HepG2 (cell line): Measurements from ENCODE around the gene C1QTNF1. TPM values are rescaled to one million over a fixed set of nuclear protein-coding genes. Genes with fewer than 3 reads are reported as not detected.
A peak's percentile ranks its signal among the peaks of the same experiment; 100 is the strongest.

Experiments used
- ATAC-seq: fragments of 200-7000 bp; cut with Tn5 transposase; 3 replicates; pipeline ENCODE4 v1.9.1; 2020; ENCODE audit warnings: mild to moderate bottlenecking, moderate library complexity
- BruUV-seq: library from RNA; stranded (reverse); fragments of 400-500 nt; replicated peaks from 2 replicates; lab custom pipeline; 2021; lab: Mats Ljungman, UMichigan
- CTCF ChIA-PET: fragments of 300-600 bp; formaldehyde crosslinking; extraction: SDS; loops from one replicate; lab custom pipeline; 2021; ENCODE audit warnings: low total read pairs, inconsistent platforms, low intra/inter-chr PET ratio; lab: Yijun Ruan, JAX
- POLR2A ChIA-PET: fragments of 350-600 bp; sonication (Branson Sonifier 250); formaldehyde crosslinking; loops from one replicate; lab custom pipeline; 2020; ENCODE audit warnings: antibody characterized with exemption, inconsistent platforms; lab: Yijun Ruan, JAX
- DNase-seq: peaks from one replicate; pipeline ENCODE4 v3.0.0-alpha.2; 2015; ENCODE audit warnings: low spot score
- FAIRE-seq: peaks from 3 replicates; lab custom pipeline; 2011; peaks lifted over from hg19 to GRCh38; lab: Jason Lieb, UNC
- H2AFZ ChIP-seq: one replicate; pipeline ENCODE4 v1.6.1; 2011; ENCODE audit warnings: low read length, inconsistent platforms
- H3K27ac ChIP-seq: fragments of 300-600 bp; 3 replicates; pipeline ENCODE4 v1.8.0; 2011; ENCODE audit warnings: mixed run types, mild to moderate bottlenecking, mixed read lengths, low read length, inconsistent platforms; ENCODE audit not compliant: insufficient read depth; ENCODE audit errors: extremely low read length
- H3K27me3 ChIP-seq, 2 experiments: fragments of 200-600 bp in 1 of 2; 2 replicates in 1 of 2; 3 replicates in 1 of 2; pipeline versions ENCODE4 v1.6.0 to v1.8.0; 2011; ENCODE audit warnings: low read length in 2 of 2, mild to moderate bottlenecking in 2 of 2, moderate library complexity in 2 of 2, inconsistent platforms in 1 of 2; ENCODE audit not compliant: insufficient read depth in 2 of 2, control insufficient read depth in 1 of 2
- H3K36me3 ChIP-seq, 2 experiments: fragments of 200-600 bp in 1 of 2; replicated peaks in 1 of 2; 2 replicates in 1 of 2; 3 replicates in 1 of 2; pipeline versions ENCODE4 v1.5.1 to v1.8.0; 2011; ENCODE audit warnings: low read length in 2 of 2, inconsistent platforms in 1 of 2; ENCODE audit not compliant: insufficient read depth in 2 of 2, control insufficient read depth in 1 of 2
- H3K4me1 ChIP-seq: 2 replicates; pipeline ENCODE4 v1.5.1; 2012; ENCODE audit warnings: low read length, inconsistent platforms; ENCODE audit not compliant: insufficient read depth
- H3K4me2 ChIP-seq: 2 replicates; pipeline ENCODE4 v1.6.0; 2011; ENCODE audit warnings: low read depth, low read length, inconsistent platforms
- H3K4me3 ChIP-seq, 3 experiments: fragments of 200-600 bp in 1 of 3; sonication (generic), shearing (Covaris generic) in 1 of 3; replicated peaks in 1 of 3; 2 replicates each; pipeline ENCODE4 v1.5.1; 2011 to 2016; ENCODE audit warnings: low read length in 3 of 3, inconsistent platforms in 2 of 3, low read depth in 2 of 3, mild to moderate bottlenecking in 2 of 3, control low read depth in 1 of 3, mixed read lengths in 1 of 3; ENCODE audit not compliant: insufficient read depth in 1 of 3
- H3K79me2 ChIP-seq: one replicate; pipeline ENCODE4 v1.6.1; 2011; ENCODE audit warnings: low read length, inconsistent platforms; ENCODE audit not compliant: insufficient read depth
- H3K9ac ChIP-seq: 2 replicates; pipeline ENCODE4 v1.6.0; 2011; ENCODE audit warnings: mild to moderate bottlenecking, low read depth, low read length, inconsistent platforms; ENCODE audit not compliant: insufficient read depth
- H3K9me3 ChIP-seq: 2 replicates; pipeline ENCODE4 v1.5.1; 2012; ENCODE audit warnings: mild to moderate bottlenecking, low read length
- H4K20me1 ChIP-seq: 2 replicates; pipeline ENCODE4 v1.6.0; 2011; ENCODE audit warnings: inconsistent platforms, mild to moderate bottlenecking, low read length, moderate library complexity; ENCODE audit not compliant: insufficient read depth
- AGO2 ChIP-seq: fragments of 200-400 bp; formaldehyde crosslinking; optimal IDR thresholded peaks from 2 replicates; pipeline ENCODE3; 2017; ENCODE audit warnings: mild to moderate bottlenecking, low read depth, low read length, moderate library complexity
- AKAP8 ChIP-seq: sonication (generic); formaldehyde crosslinking; IDR thresholded peaks from 2 replicates; pipeline ENCODE4 v1.5.1; 2020; ENCODE audit warnings: mild to moderate bottlenecking, missing genetic modification reagents
- ELF1 ChIP-seq: sonication (generic); formaldehyde crosslinking; IDR thresholded peaks from 2 replicates; pipeline ENCODE4 v1.4.0; 2020; ENCODE audit warnings: missing genetic modification reagents
- FOXK1 ChIP-seq: sonication (generic); formaldehyde crosslinking; IDR thresholded peaks from 2 replicates; pipeline ENCODE4 v1.4.0; 2020; ENCODE audit warnings: low read depth, missing genetic modification reagents, borderline replicate concordance
- GABPB1 ChIP-seq: IDR thresholded peaks from 2 replicates; pipeline ENCODE4 v1.6.1; 2016; ENCODE audit warnings: mild to moderate bottlenecking, missing genetic modification reagents, moderate library complexity, missing compliant biosample characterization
- IRF1 ChIP-seq: sonication (generic); formaldehyde crosslinking; IDR thresholded peaks from 2 replicates; pipeline ENCODE4 v1.4.0; 2020; ENCODE audit warnings: low read depth, mild to moderate bottlenecking, missing genetic modification reagents
- KDM5A ChIP-seq: fragments of 200-600 bp; sonication (generic); IDR thresholded peaks from 2 replicates; pipeline ENCODE4 v1.7.0; 2018; ENCODE audit warnings: antibody characterized with exemption, mild to moderate bottlenecking, low read length, borderline replicate concordance
- KLF11 ChIP-seq: IDR thresholded peaks from 2 replicates; pipeline ENCODE4 v1.6.1; 2016; ENCODE audit warnings: missing compliant biosample characterization
- NCOA2 ChIP-seq: sonication (generic); formaldehyde crosslinking; IDR thresholded peaks from 2 replicates; pipeline ENCODE4 v1.8.0; 2022; ENCODE audit warnings: inconsistent platforms
- POLR2G ChIP-seq: fragments of 200-400 bp; formaldehyde crosslinking; IDR thresholded peaks from 2 replicates; pipeline ENCODE4 v1.6.1; 2018; ENCODE audit warnings: mild to moderate bottlenecking, low read depth, low read length, moderate library complexity
- RBAK ChIP-seq: sonication (generic); formaldehyde crosslinking; IDR thresholded peaks from 2 replicates; pipeline ENCODE4 v1.5.1; 2020; ENCODE audit warnings: mild to moderate bottlenecking, missing genetic modification reagents
- SIX4 ChIP-seq: sonication (generic); formaldehyde crosslinking; IDR thresholded peaks from 2 replicates; pipeline ENCODE4 v1.4.0; 2020; ENCODE audit warnings: missing genetic modification reagents
- YY1 ChIP-seq: IDR thresholded peaks from 2 replicates; pipeline ENCODE4 v1.6.1; 2011; ENCODE audit warnings: low read length, low read depth, moderate library complexity, mild to moderate bottlenecking; ENCODE audit not compliant: insufficient read depth, insufficient replicate concordance
- ZNF331 ChIP-seq: sonication (generic); formaldehyde crosslinking; IDR thresholded peaks from 2 replicates; pipeline ENCODE4 v1.4.0; 2020; ENCODE audit warnings: missing genetic modification reagents
- WGBS: methylation state at CpG from one replicate; pipeline ENCODE4 v1.1.6; 2017; ENCODE audit warnings: low lambda C conversion rate; 5-methylcytosine and 5-hydroxymethylcytosine counted together
- in situ Hi-C: cut with HindIII; loops from 2 replicates; pipeline ENCODE4 v1.10.0; 2017; ENCODE audit warnings: low pct_unique_long_range_greater_than_20kb; ENCODE audit not compliant: extremely low pct_ligation_motif_present
- intact Hi-C: fragments of 100-400 bp; cut with micrococcal nuclease; formaldehyde crosslinking; loops from one replicate; pipeline ENCODE4 v1.10.0; 2022; ENCODE audit not compliant: unreplicated experiment
- polyA plus RNA-seq, 8 experiments: library from polyadenylated mRNA; depleted of rRNA in 3 of 8; stranded (reverse) in 7 of 8; unstranded in 1 of 8; fragments of >200 nt; fragmentation: Illumina TruSeq in 4 of 8; extraction: Trizol in 4 of 8; gene quantifications; 2 replicates each; pipeline versions ENCODE4 v1.2.1 to v1.2.3, GENCODE V29; 2011 to 2016; ENCODE audit warnings: low read depth in 4 of 8, missing spikeins in 1 of 8, mixed read lengths in 1 of 8; ENCODE audit not compliant: insufficient read depth in 1 of 8
- total RNA-seq, 5 experiments: library from RNA; depleted of rRNA; stranded (reverse); fragments of >200 nt; fragmentation: Illumina TruSeq; extraction: Trizol; gene quantifications; 2 replicates each; pipeline ENCODE4 v1.2.3, GENCODE V29; 2016; ENCODE audit warnings: low read depth in 1 of 5

Gene C1QTNF1
- total and polyA plus RNA-seq, 2 of the 13 experiments (the other 11 are each of a cell fraction or from before 2014, with no cell fraction given) = 0.18 to 0.86 TPM

DNA sequence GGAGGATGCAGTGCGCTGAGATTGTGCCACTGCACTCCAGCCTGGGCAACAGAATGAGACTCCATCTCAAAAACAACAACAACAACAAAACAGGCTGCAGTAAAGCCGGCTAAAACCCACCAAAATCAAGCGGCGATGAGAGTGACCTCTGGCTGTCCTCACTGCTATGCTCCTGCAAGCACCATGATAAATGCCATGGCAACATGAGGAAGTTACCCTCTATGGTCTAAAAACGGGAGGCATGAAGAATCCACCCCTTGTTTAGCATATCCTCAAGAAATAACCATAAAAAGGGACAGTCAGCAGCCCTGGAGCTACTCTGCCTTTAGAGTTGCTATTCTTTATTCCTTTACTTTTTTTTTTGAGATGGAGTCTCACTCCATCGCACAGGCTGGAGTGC, 35.8 kb upstream of the C1QTNF1 start:
- no peak overlapping the region for H2AFZ ChIP-seq
- intact Hi-C loops = loop anchor here (5.0 kb wide), 1 partner anchor 39 kb away; no protein-coding TSS in a partner anchor
- no peaks in the 10 kb centered on the region for H4K20me1 ChIP-seq
- POLR2A ChIA-PET = interaction anchor here (1.9 to 2.0 kb wide), 2 partner anchors 16 to 39 kb away, joined by 6 to 11 read pairs; no protein-coding TSS in a partner anchor
- DNase-seq = no peak
- ATAC-seq = no peak
- H3K36me3 ChIP-seq = peaks cover 8 to 9% of the 10 kb centered on the region in 2 experiments
- WGBS = 86% methylated on average over 6 of the region's 6 CpGs
- H3K9me3 ChIP-seq = no peaks in the 10 kb centered on the region
- peaks cover 29% of the 10 kb centered on the region for H3K4me1 ChIP-seq
- H3K27me3 ChIP-seq = no peaks in the 10 kb centered on the region
- in situ Hi-C loops = no loop called here
- no TSS peak for BruUV-seq
- FAIRE-seq = no peak
- no peak overlapping the region for H3K4me3 ChIP-seq
- H3K4me2 ChIP-seq = no peak overlapping the region
- TF ChIP-seq SIX4 (CRISPR knock-in tag) = no peak
- TF ChIP-seq GABPB1 (CRISPR knock-in tag) = no peak
- TF ChIP-seq NCOA2 (CRISPR knock-in tag) = no peak
- no peak overlapping the region for H3K9ac ChIP-seq
- CTCF ChIA-PET = no interaction called here
- H3K27ac ChIP-seq = no peak overlapping the region
- H3K79me2 ChIP-seq = no peaks in the 10 kb centered on the region

DNA sequence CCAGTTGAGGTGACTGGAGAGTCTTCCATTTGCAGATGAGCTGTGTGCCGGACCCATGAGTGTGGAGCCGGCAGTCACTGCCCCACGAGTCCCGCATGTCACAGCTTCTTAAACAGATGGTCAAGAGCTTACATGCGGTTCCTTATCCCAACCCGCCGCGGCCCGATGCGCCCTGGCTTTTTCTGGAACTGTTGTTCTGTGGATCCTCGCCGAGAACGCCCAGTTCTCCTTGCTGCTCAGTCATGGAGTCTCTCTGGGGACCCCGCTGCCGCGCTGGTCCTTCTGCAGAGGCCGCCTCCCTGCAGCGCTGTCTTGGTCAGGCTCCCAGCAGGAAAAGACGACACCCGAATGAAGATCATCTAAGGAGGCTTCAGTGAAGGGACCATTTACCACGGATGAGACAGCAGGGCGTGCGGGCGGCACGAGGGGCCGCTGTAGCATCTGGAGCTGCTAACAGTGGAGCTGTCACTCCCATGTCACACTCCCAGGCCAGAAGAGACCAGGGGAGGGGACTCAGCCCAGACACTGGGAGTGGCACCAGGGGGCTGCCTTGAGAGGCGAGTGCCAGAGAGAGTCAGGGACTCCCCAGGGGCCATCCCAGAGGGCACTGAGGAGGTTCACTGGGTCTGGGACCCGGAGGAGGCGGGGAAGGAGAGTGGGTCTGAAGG, 33.5 kb upstream of the C1QTNF1 start:
- Histone ChIP-seq H2AFZ (no peak overlapping the region), H3K27ac (no peak overlapping the region), H3K27me3 (no peaks in the 10 kb centered on the region), H4K20me1 (no peaks in the 10 kb centered on the region), H3K36me3 (peaks cover 15 to 22% of the 10 kb centered on the region in 2 experiments), H3K4me2 (no peak overlapping the region), H3K9ac (no peak overlapping the region), H3K4me3 (no peak overlapping the region), H3K4me1 (peaks cover 21% of the 10 kb centered on the region), H3K9me3 (no peaks in the 10 kb centered on the region), H3K79me2 (no peaks in the 10 kb centered on the region)
- WGBS = 97% methylated on average over 29 of the region's 29 CpGs
- no peak for DNase-seq
- no peak for ATAC-seq
- no peak for FAIRE-seq
- POLR2A ChIA-PET = interaction anchor here (2.0 kb wide), 1 partner anchor 11 kb away, joined by 8 read pairs; the partner anchor contains the start of gene LGALS3BP
- BruUV-seq = no TSS peak
- CTCF ChIA-PET = no interaction called here
- intact Hi-C loops (no loop called here), in situ Hi-C loops (no loop called here)
- TF ChIP-seq ZNF331 = no peak
- peak; percentile 80 for TF ChIP-seq AGO2
- no peak for TF ChIP-seq FOXK1
- no peak for TF ChIP-seq KLF11 (CRISPR knock-in tag)
- TF ChIP-seq AKAP8 (CRISPR knock-in tag) = 0 out of 2 replicates have a peak, but pooled peaks have one; percentile 35
- no peak for TF ChIP-seq KDM5A
- TF ChIP-seq YY1 = no peak
- 0 out of 2 replicates have a peak, but pooled peaks have one; percentile 14 for TF ChIP-seq POLR2G
- TF ChIP-seq RBAK (CRISPR knock-in tag) = no peak
- no peak for TF ChIP-seq ELF1 (CRISPR knock-in tag)
- no peak for TF ChIP-seq IRF1 (CRISPR knock-in tag)
